CD14-positive monocyte (primary cell): Measurements from ENCODE around the gene SCMH1. TPM values are rescaled to one million over a fixed set of nuclear protein-coding genes. Genes with fewer than 3 reads are reported as not detected.

Source experiments
- DNase-seq, 3 donors: peaks; one replicate each; pipeline ENCODE4 v3.0.0-alpha.2; 2011 to 2022
- H2AFZ ChIP-seq: 2 replicates; pipeline ENCODE4 v1.6.0; 2012; ENCODE audit warnings: mild to moderate bottlenecking, low read depth, low read length, inconsistent platforms; ENCODE audit not compliant: insufficient read depth, poor library complexity, severe bottlenecking
- H3K27ac ChIP-seq, 2 donors: 1 replicate in 1 of 2; 2 replicates in 1 of 2; pipeline ENCODE4 v1.5.1; 2012 to 2013; ENCODE audit warnings: low read length in 2 of 2, control low read depth in 1 of 2, inconsistent platforms in 1 of 2, low read depth in 1 of 2, mild to moderate bottlenecking in 1 of 2
- H3K27me3 ChIP-seq, 2 donors: one replicate each; pipeline versions ENCODE4 v1.6.0 to v1.6.1; 2011 to 2013; ENCODE audit warnings: low read length in 2 of 2; ENCODE audit not compliant: control insufficient read depth in 2 of 2, insufficient read depth in 2 of 2
- H3K36me3 ChIP-seq, 2 donors: replicated peaks in 1 of 2; 1 replicate in 1 of 2; 2 replicates in 1 of 2; pipeline versions ENCODE4 v1.5.1 to v1.6.1; 2012 to 2013; ENCODE audit warnings: low read length in 2 of 2, control low read depth in 1 of 2, inconsistent platforms in 1 of 2, mild to moderate bottlenecking in 1 of 2; ENCODE audit not compliant: insufficient read depth in 2 of 2, control insufficient read depth in 1 of 2
- H3K4me1 ChIP-seq, 2 donors: 1 replicate in 1 of 2; 2 replicates in 1 of 2; pipeline versions ENCODE4 v1.5.1 to v1.6.1; 2012 to 2013; ENCODE audit warnings: low read length in 2 of 2, control low read depth in 1 of 2, inconsistent platforms in 1 of 2, mild to moderate bottlenecking in 1 of 2, moderate library complexity in 1 of 2; ENCODE audit not compliant: insufficient read depth in 2 of 2, control insufficient read depth in 1 of 2
- H3K4me2 ChIP-seq: replicated peaks from 2 replicates; pipeline ENCODE3; 2012; ENCODE audit warnings: low read length, moderate library complexity, mild to moderate bottlenecking; ENCODE audit not compliant: poor library complexity, severe bottlenecking; ENCODE audit errors: extremely low read depth
- H3K4me3 ChIP-seq, 3 experiments: fragments of 200-600 bp in 1 of 3; sonication (generic) in 1 of 3; replicated peaks in 1 of 3; 1 replicate in 2 of 3; 2 replicates in 1 of 3; pipeline ENCODE4 v1.5.1; 2011 to 2013; ENCODE audit warnings: low read length in 3 of 3, mild to moderate bottlenecking in 3 of 3, control low read depth in 2 of 3, low read depth in 2 of 3, inconsistent platforms in 1 of 3, moderate library complexity in 1 of 3
- H3K79me2 ChIP-seq: 2 replicates; pipeline ENCODE4 v1.6.0; 2012; ENCODE audit warnings: mild to moderate bottlenecking, control low read depth, inconsistent platforms, low read length, moderate library complexity; ENCODE audit not compliant: insufficient read depth
- H3K9ac ChIP-seq: 2 replicates; pipeline ENCODE4 v1.6.0; 2017; ENCODE audit warnings: low read length, mild to moderate bottlenecking; ENCODE audit not compliant: insufficient read depth, poor library complexity, severe bottlenecking
- H3K9me3 ChIP-seq, 2 donors: replicated peaks in 1 of 2; 1 replicate in 1 of 2; 2 replicates in 1 of 2; pipeline versions ENCODE4 v1.5.1 to v1.6.1; 2012 to 2013; ENCODE audit warnings: low read length in 2 of 2, control low read depth in 1 of 2; ENCODE audit not compliant: control insufficient read depth in 1 of 2, insufficient read depth in 1 of 2
- H4K20me1 ChIP-seq: 2 replicates; pipeline ENCODE4 v1.6.0; 2012; ENCODE audit warnings: mild to moderate bottlenecking, low read length, control low read depth, moderate library complexity; ENCODE audit not compliant: insufficient read depth
- H3K27ac Mint-ChIP-seq, 7 donors: one replicate each; pipeline ENCODE4 v1.8.0; 2020; ENCODE audit warnings: mild to moderate bottlenecking in 7 of 7, mixed read lengths in 7 of 7, moderate library complexity in 6 of 7, inconsistent platforms in 2 of 7
- H3K27me3 Mint-ChIP-seq, 3 donors: one replicate each; pipeline ENCODE4 v1.8.0; 2021 to 2022; ENCODE audit warnings: low read depth in 3 of 3, mild to moderate bottlenecking in 3 of 3, mixed read lengths in 3 of 3, moderate library complexity in 3 of 3, inconsistent platforms in 1 of 3
- H3K36me3 Mint-ChIP-seq, 2 donors: one replicate each; pipeline ENCODE4 v1.8.0; 2020; ENCODE audit warnings: mixed read lengths in 2 of 2, inconsistent platforms in 1 of 2, mild to moderate bottlenecking in 1 of 2
- H3K4me1 Mint-ChIP-seq: one replicate; pipeline ENCODE4 v1.8.0; 2020; ENCODE audit warnings: mild to moderate bottlenecking, mixed read lengths
- H3K4me3 Mint-ChIP-seq, 2 donors: one replicate each; pipeline ENCODE4 v1.8.0; 2020; ENCODE audit warnings: mild to moderate bottlenecking in 2 of 2, mixed read lengths in 2 of 2, moderate library complexity in 1 of 2
- H3K9me3 Mint-ChIP-seq, 7 donors: one replicate each; pipeline ENCODE4 v1.8.0; 2020 to 2022; ENCODE audit warnings: mixed read lengths in 7 of 7, mild to moderate bottlenecking in 6 of 7, moderate library complexity in 6 of 7, inconsistent platforms in 2 of 7
- CTCF ChIP-seq: fragments of 200-600 bp; IDR thresholded peaks from one replicate; pipeline ENCODE4 v1.8.0; 2022; ENCODE audit warnings: antibody characterized with exemption, mild to moderate bottlenecking
- WGBS: methylation state at CpG from one replicate; pipeline ENCODE4 v1.1.5; 2013; ENCODE audit warnings: missing lambda C conversion rate; ENCODE audit not compliant: insufficient coverage; 5-methylcytosine and 5-hydroxymethylcytosine counted together
- intact Hi-C, 2 donors: fragments of 100-400 bp; cut with micrococcal nuclease; formaldehyde crosslinking; loops; one replicate each; pipeline versions ENCODE4 v1.15.0 to v1.15.1; 2023
- polyA plus RNA-seq, 3 donors: library from polyadenylated mRNA; depleted of rRNA in 1 of 3; unstranded in 2 of 3; stranded (reverse) in 1 of 3; fragments of 300-500 nt in 2 of 3; fragments of >200 nt in 1 of 3; fragmentation: Illumina TruSeq in 2 of 3; gene quantifications; 1 replicate in 2 of 3; 2 replicates in 1 of 3; pipeline ENCODE4 v1.2.3, GENCODE V29; 2012 to 2021

The SCMH1 gene
- polyA plus RNA-seq, 3 donors: 0.66 to 12.7 (median 0.74) TPM

GRCh38 chr1:41226815-41227434, 15.2 kb downstream of the SCMH1 start:
- intact Hi-C loops: no loop called here

GRCh38 chr1:41225495-41225894, 16.6 kb downstream of the SCMH1 start:
- Histone ChIP-seq H3K36me3 (peaks cover 0 to 1% of the 10 kb centered on the region in 2 donors), H3K4me3 (no peak overlapping the region), H3K27me3 (no peaks in the 10 kb centered on the region), H3K9ac (no peak overlapping the region), H3K4me1 (peaks cover 3 to 5% of the 10 kb centered on the region in 2 donors), H3K4me2 (no peak overlapping the region), H2AFZ (no peak overlapping the region), H3K79me2 (peaks cover 83% of the 10 kb centered on the region), H4K20me1 (no peaks in the 10 kb centered on the region), H3K9me3 (no peaks in the 10 kb centered on the region), H3K27ac (no peak overlapping the region)
- no peak for DNase-seq
- TF ChIP-seq CTCF: no peak
- intact Hi-C loops: no loop called here
- no peaks in the 10 kb centered on the region for H3K27me3 Mint-ChIP-seq
- no peak overlapping the region for H3K27ac Mint-ChIP-seq
- 100% methylated on average over 2 of the region's 3 CpGs for WGBS
- H3K4me3 Mint-ChIP-seq: no peak overlapping the region
- peaks cover 0 to 2% (median 0%) of the 10 kb centered on the region in 7 donors for H3K9me3 Mint-ChIP-seq
- peaks cover 21% of the 10 kb centered on the region for H3K4me1 Mint-ChIP-seq
- H3K36me3 Mint-ChIP-seq: peaks cover 3 to 4% of the 10 kb centered on the region in 2 donors

More at GRCh38 chr1:41226815-41227434, 15.2 kb downstream of the SCMH1 start:
- Mint-ChIP-seq H3K36me3 (peaks cover 3 to 4% of the 10 kb centered on the region in 2 donors), H3K27ac (peak overlapping the region in 1 of 7 donors; percentile 20), H3K9me3 (peaks cover 0 to 1% (median 0%) of the 10 kb centered on the region in 7 donors), H3K4me3 (no peak overlapping the region), H3K27me3 (no peaks in the 10 kb centered on the region), H3K4me1 (peaks cover 16% of the 10 kb centered on the region)
- peaks cover 78% of the 10 kb centered on the region for H3K79me2 ChIP-seq
- no peak overlapping the region for H3K4me2 ChIP-seq
- H3K4me1 ChIP-seq: peaks cover 3 to 5% of the 10 kb centered on the region in 2 donors
- H3K9me3 ChIP-seq: no peaks in the 10 kb centered on the region
- TF ChIP-seq CTCF: no peak
- H4K20me1 ChIP-seq: no peaks in the 10 kb centered on the region
- H3K4me3 ChIP-seq: no peak overlapping the region
- no peak overlapping the region for H2AFZ ChIP-seq
- 78% methylated on average over 2 of the region's 3 CpGs for WGBS
- H3K9ac ChIP-seq: no peak overlapping the region
- no peaks in the 10 kb centered on the region for H3K27me3 ChIP-seq
- H3K27ac ChIP-seq: no peak overlapping the region
- H3K36me3 ChIP-seq: no peaks in the 10 kb centered on the region
- no peak for DNase-seq
